Measurements from ENCODE around the gene FGF6. TPM values are rescaled to one million over a fixed set of nuclear protein-coding genes. Genes with fewer than 3 reads are reported as not detected.

FGF6 gene
- total RNA-seq, 4 donors from 2014 or later: not detected

DNA sequence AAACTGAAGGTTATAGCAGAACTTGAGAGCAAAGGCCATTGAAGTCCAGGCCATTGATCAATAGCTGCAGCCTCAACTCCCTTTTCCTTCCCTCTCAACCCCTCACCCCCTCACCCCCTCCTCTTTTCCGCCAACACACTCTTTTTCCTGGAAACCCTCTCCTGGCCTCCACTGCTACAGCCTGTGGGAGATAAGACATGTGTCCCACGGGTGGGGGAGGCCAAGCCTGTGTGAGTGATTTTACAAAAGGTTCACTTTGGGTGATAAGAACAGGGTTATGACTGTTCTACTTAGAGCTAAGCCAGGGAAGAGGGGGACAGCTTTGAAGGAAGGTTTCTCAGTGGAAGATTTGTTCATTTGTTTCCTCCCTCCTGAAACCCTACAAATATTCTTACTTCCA, 57.0 kb downstream of the FGF6 start:
- H3K4me1 ChIP-seq: no peaks in the 10 kb centered on the region
- H3K9me3 ChIP-seq: no peaks in the 10 kb centered on the region
- H3K36me3 ChIP-seq: no peaks in the 10 kb centered on the region
- TF ChIP-seq EP300 (IDR thresholded peaks at IDR 0.05) (no peak), CTCF (IDR thresholded peaks at IDR 0.05) (no peak), POLR2AphosphoS5 (IDR thresholded peaks at IDR 0.05) (no peak), POLR2A (IDR thresholded peaks at IDR 0.05) (no peak)
- DNase-seq (ENCODE audit: low spot score in 2 of 2): no peak
- H3K4me3 ChIP-seq: no peak overlapping the region
- WGBS: 52% methylated on average over 2 of the region's 2 CpGs
- no peak overlapping the region for H3K27ac ChIP-seq
- H3K27me3 ChIP-seq: peaks cover 17% of the 10 kb centered on the region

GRCh38 chr12:4388032-4388431, 57.6 kb downstream of the FGF6 start:
- Histone ChIP-seq H3K4me1 (no peaks in the 10 kb centered on the region), H3K9me3 (no peaks in the 10 kb centered on the region), H3K4me3 (no peak overlapping the region), H3K27me3 (peaks cover 13% of the 10 kb centered on the region), H3K36me3 (no peaks in the 10 kb centered on the region), H3K27ac (no peak overlapping the region)
- DNase-seq (ENCODE audit: low spot score in 2 of 2): no peak
- no peak for TF ChIP-seq POLR2A (IDR thresholded peaks at IDR 0.05)
- no peak for TF ChIP-seq EP300 (IDR thresholded peaks at IDR 0.05)
- TF ChIP-seq CTCF (IDR thresholded peaks at IDR 0.05): no peak
- no peak for TF ChIP-seq POLR2AphosphoS5 (IDR thresholded peaks at IDR 0.05)
- 57% methylated on average over 1 of the region's 1 CpG for WGBS

GRCh38 chr12:4387607-4388006, 58.0 kb downstream of the FGF6 start:
- no peak for DNase-seq (ENCODE audit: low spot score in 2 of 2)
- H3K4me1 ChIP-seq: no peaks in the 10 kb centered on the region
- peaks cover 10% of the 10 kb centered on the region for H3K27me3 ChIP-seq
- 84% methylated on average over 5 of the region's 5 CpGs for WGBS
- no peaks in the 10 kb centered on the region for H3K36me3 ChIP-seq
- H3K27ac ChIP-seq: no peak overlapping the region
- TF ChIP-seq EP300 (IDR thresholded peaks at IDR 0.05) (no peak), POLR2AphosphoS5 (IDR thresholded peaks at IDR 0.05) (no peak)
- H3K9me3 ChIP-seq: no peaks in the 10 kb centered on the region
- no peak overlapping the region for H3K4me3 ChIP-seq

DNA sequence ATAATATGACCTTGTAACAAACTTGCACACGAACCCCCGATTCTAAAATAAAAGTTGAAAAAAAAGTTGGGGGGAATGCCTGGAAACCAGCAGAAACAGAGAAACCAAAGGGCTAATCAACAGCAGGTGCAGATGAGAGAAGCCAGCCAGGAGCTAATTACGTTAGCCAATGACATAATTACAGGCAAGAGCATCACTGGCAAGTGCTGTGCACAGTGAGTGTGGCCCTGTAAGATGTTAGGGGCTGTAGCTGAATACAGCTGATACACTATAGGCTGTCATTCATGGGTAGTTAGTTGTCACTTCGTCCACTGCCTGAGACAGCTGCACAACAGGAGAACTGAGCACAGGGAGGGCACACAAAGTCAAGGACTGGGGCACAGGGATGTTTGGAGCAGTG, 58.8 kb downstream of the FGF6 start:
- TF ChIP-seq POLR2A (IDR thresholded peaks at IDR 0.05) (no peak), EP300 (IDR thresholded peaks at IDR 0.05) (no peak), CTCF (IDR thresholded peaks at IDR 0.05) (no peak), POLR2AphosphoS5 (IDR thresholded peaks at IDR 0.05) (no peak)
- Histone ChIP-seq H3K36me3 (no peaks in the 10 kb centered on the region), H3K27ac (no peak overlapping the region), H3K27me3 (peaks cover 6% of the 10 kb centered on the region), H3K4me3 (no peak overlapping the region), H3K9me3 (no peaks in the 10 kb centered on the region), H3K4me1 (no peaks in the 10 kb centered on the region)
- WGBS: 70% methylated on average over 4 of the region's 4 CpGs
- DNase-seq (ENCODE audit: low spot score in 2 of 2): no peak

Other genes with a start within 250 kb of the FGF6 start
- 10 to 100 TPM; 46.4 to 88.8 (median 55.5) TPM for gene CCND2, start 172.1 kb downstream of the FGF6 start, total RNA-seq
- 1 to 10 TPM; 1.3 to 6.6 (median 4.7) TPM for gene TIGAR, start 124.6 kb downstream of the FGF6 start, total RNA-seq
- gene FGF23, start 66.1 kb downstream of the FGF6 start, total RNA-seq: not detected
- gene RAD51AP1, start 93.1 kb upstream of the FGF6 start, total RNA-seq: 1 to 10 TPM; 1.6 to 6.6 (median 3.2) TPM
- gene DYRK4, start 116.4 kb upstream of the FGF6 start, total RNA-seq: 10 to 100 TPM; 16.7 to 31.3 (median 20.1) TPM
- 1 to 10 TPM; 1.2 to 1.9 (median 1.5) TPM for gene AKAP3, start 203.2 kb upstream of the FGF6 start, total RNA-seq
- 10 to 100 TPM; 29.2 to 54.2 (median 38.1) TPM for gene NDUFA9, start 203.3 kb upstream of the FGF6 start, total RNA-seq